ENCODE results near the gene NAV2. TPM values are rescaled to one million over a fixed set of nuclear protein-coding genes. Genes with fewer than 3 reads are reported as not detected.

NAV2 gene
- total RNA-seq, 1 experiment from 2014 or later: 22.7 TPM

DNA sequence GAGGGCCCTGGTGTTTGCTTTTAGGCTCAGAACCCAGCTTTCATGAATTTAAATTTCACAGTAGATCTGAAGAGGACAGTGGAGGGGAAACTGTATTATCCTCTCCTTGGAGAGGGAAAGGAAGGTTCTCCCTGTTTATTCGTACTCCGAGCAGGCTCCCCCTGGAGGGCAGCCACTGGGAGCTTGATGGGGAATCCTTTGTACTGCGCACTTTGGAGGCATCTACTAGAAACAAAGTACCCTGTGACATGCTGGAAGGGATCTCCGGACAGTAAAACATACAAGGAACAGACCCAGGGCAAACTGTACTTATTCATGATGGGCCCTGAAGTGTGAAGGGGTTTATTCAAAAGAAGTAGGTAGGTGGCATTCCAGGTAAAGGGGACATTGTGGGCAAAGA is 27.2 kb downstream of the NAV2 start:
- H3K27ac ChIP-seq (ENCODE audit: low read length): no peak overlapping the region
- no peak for ATAC-seq
- POLR2A ChIA-PET: interaction anchor here (0.6 kb wide), 1 partner anchor 15 kb away, joined by 3 read pairs; no protein-coding TSS in a partner anchor

DNA sequence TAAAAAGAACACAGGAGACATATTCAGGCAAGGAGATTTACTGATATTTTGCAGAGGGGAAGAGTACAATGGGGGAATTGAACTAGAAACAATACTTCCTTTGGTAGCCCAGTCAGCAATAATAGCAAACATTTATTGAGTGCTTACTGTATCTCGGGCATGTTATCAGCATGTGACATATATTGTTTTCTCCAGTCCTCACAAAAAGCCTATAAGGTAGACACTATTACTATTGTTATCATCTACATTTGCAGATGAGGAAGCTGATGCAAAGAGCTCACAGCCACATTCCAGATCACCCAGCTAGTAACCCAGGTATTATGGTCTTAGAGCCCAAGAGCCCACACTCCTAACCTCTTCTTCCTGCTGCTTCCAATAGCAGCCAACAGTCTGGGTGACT is 27.9 kb downstream of the NAV2 start:
- ATAC-seq: no peak
- in situ Hi-C loops (cut with HindIII; ENCODE audit: low pct_unique_long_range_greater_than_20kb, low sequenced_read_pairs): no loop called here
- POLR2A ChIA-PET: no interaction called here
- CTCF ChIA-PET: no interaction called here
- Histone ChIP-seq H3K4me1 (ENCODE audit: control insufficient read depth, insufficient read depth, low read length) (no peaks in the 10 kb centered on the region), H3K9me3 (ENCODE audit: control insufficient read depth, insufficient read depth, low read depth, low read length) (no peaks in the 10 kb centered on the region), H3K36me3 (ENCODE audit: control insufficient read depth, insufficient read depth, low read length) (no peaks in the 10 kb centered on the region), H3K27ac (ENCODE audit: low read length) (no peak overlapping the region), H3K27me3 (ENCODE audit: control insufficient read depth, insufficient read depth, low read length) (no peaks in the 10 kb centered on the region), H3K4me3 (ENCODE audit: low read depth in 2 of 2, low read length in 2 of 2) (no peak overlapping the region)
- no peak for TF ChIP-seq TCF7L2 (IDR thresholded peaks at IDR 0.05; ENCODE audit: low read depth, low read length)
- TF ChIP-seq SIN3A (IDR thresholded peaks at IDR 0.05; ENCODE audit: borderline replicate concordance, insufficient read depth, low read depth, low read length): no peak
- TF ChIP-seq POLR2AphosphoS5 (IDR thresholded peaks at IDR 0.05; ENCODE audit: low read depth, low read length): no peak
- no TSS peak for BruUV-seq (replicated peaks)
- no peak for DNase-seq (ENCODE audit: low read depth, low spot score)
- intact Hi-C loops (cut with micrococcal nuclease; ENCODE audit: unreplicated experiment): loop anchor here (5.0 kb wide), 1 partner anchor 162 kb away; no protein-coding TSS in a partner anchor

More for the DNA sequence above, 27.2 kb downstream of the NAV2 start:
- CTCF ChIA-PET: interaction anchor here (0.5 kb wide), 1 partner anchor 214 kb away, joined by 3 read pairs; no protein-coding TSS in a partner anchor
- H3K4me1 ChIP-seq (ENCODE audit: control insufficient read depth, insufficient read depth, low read length): no peaks in the 10 kb centered on the region
- no peaks in the 10 kb centered on the region for H3K27me3 ChIP-seq (ENCODE audit: control insufficient read depth, insufficient read depth, low read length)
- intact Hi-C loops (cut with micrococcal nuclease; ENCODE audit: unreplicated experiment): loop anchor here (5.0 kb wide), 1 partner anchor 162 kb away; no protein-coding TSS in a partner anchor
- BruUV-seq (replicated peaks): no TSS peak
- H3K36me3 ChIP-seq (ENCODE audit: control insufficient read depth, insufficient read depth, low read length): no peaks in the 10 kb centered on the region
- TF ChIP-seq, protein P1, sequence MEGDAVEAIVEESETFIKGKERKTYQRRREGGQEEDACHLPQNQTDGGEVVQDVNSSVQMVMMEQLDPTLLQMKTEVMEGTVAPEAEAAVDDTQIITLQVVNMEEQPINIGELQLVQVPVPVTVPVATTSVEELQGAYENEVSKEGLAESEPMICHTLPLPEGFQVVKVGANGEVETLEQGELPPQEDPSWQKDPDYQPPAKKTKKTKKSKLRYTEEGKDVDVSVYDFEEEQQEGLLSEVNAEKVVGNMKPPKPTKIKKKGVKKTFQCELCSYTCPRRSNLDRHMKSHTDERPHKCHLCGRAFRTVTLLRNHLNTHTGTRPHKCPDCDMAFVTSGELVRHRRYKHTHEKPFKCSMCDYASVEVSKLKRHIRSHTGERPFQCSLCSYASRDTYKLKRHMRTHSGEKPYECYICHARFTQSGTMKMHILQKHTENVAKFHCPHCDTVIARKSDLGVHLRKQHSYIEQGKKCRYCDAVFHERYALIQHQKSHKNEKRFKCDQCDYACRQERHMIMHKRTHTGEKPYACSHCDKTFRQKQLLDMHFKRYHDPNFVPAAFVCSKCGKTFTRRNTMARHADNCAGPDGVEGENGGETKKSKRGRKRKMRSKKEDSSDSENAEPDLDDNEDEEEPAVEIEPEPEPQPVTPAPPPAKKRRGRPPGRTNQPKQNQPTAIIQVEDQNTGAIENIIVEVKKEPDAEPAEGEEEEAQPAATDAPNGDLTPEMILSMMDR (IDR thresholded peaks at IDR 0.05): peak; percentile 67
- TF ChIP-seq POLR2AphosphoS5 (IDR thresholded peaks at IDR 0.05; ENCODE audit: low read depth, low read length) (no peak), REST (IDR thresholded peaks at IDR 0.05; ENCODE audit: insufficient read depth in 1 of 2, low read depth in 2 of 2, low read length in 1 of 2) (no peak), SIN3A (IDR thresholded peaks at IDR 0.05; ENCODE audit: borderline replicate concordance, insufficient read depth, low read depth, low read length) (no peak), TCF7L2 (IDR thresholded peaks at IDR 0.05; ENCODE audit: low read depth, low read length) (no peak)
- no peaks in the 10 kb centered on the region for H3K9me3 ChIP-seq (ENCODE audit: control insufficient read depth, insufficient read depth, low read depth, low read length)
- H3K4me3 ChIP-seq (ENCODE audit: low read depth in 2 of 2, low read length in 2 of 2): no peak overlapping the region
- in situ Hi-C loops (cut with HindIII; ENCODE audit: low pct_unique_long_range_greater_than_20kb, low sequenced_read_pairs): no loop called here
- no peak for DNase-seq (ENCODE audit: low read depth, low spot score)

DNA sequence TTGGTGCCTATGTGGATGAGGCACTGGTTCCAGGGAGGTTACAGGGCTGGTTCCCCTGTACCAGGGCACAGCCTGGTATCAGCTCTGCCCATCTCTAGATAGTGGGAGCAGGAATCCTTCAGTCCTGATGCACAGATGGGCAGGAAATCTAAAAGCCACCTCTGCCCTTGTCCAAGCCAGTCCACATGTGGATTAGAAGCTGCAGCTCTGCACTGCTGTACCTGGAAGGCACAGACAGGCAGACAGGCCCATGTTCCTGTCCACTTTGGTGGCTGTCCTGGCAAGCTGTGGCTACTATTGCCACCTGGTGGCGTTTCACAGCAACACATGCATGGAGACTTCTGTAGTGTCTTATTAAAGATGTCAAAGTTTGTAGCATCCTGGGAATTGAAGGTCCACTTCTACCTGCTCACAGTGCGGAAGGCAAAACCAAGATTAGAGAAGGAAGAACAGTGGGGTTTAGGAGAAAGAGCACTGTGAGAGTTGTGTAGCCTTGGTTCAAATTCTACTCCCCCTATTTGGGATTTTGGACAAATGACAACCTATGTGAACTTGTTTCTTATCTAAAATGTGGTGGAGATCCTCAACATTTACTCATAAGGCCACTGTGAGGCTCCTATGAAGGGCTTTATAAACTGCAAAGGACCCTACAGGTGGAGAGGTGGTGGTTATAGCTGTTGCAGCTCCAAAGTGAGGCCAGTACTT is 30.1 kb downstream of the NAV2 start:
- no TSS peak for BruUV-seq (replicated peaks)
- Histone ChIP-seq H3K27ac (ENCODE audit: low read length) (no peak overlapping the region), H3K36me3 (ENCODE audit: control insufficient read depth, insufficient read depth, low read length) (no peaks in the 10 kb centered on the region), H3K9me3 (ENCODE audit: control insufficient read depth, insufficient read depth, low read depth, low read length) (no peaks in the 10 kb centered on the region), H3K27me3 (ENCODE audit: control insufficient read depth, insufficient read depth, low read length) (no peaks in the 10 kb centered on the region), H3K4me1 (ENCODE audit: control insufficient read depth, insufficient read depth, low read length) (no peaks in the 10 kb centered on the region), H3K4me3 (ENCODE audit: low read depth in 2 of 2, low read length in 2 of 2) (no peak overlapping the region)
- CTCF ChIA-PET: interaction anchor here (0.8 to 2.0 kb wide), 4 partner anchors 27 to 179 kb away, joined by 3 to 13 read pairs (median 3); no protein-coding TSS in a partner anchor
- in situ Hi-C loops (cut with HindIII; ENCODE audit: low pct_unique_long_range_greater_than_20kb, low sequenced_read_pairs): no loop called here
- peak; percentile 93 for ATAC-seq
- no peak for TF ChIP-seq SIN3A (IDR thresholded peaks at IDR 0.05; ENCODE audit: borderline replicate concordance, insufficient read depth, low read depth, low read length)
- TF ChIP-seq, protein P1 (IDR thresholded peaks at IDR 0.05): peak; percentile 86
- POLR2A ChIA-PET: no interaction called here
- peak; percentile 46 for DNase-seq (ENCODE audit: low read depth, low spot score)
- intact Hi-C loops (cut with micrococcal nuclease; ENCODE audit: unreplicated experiment): loop anchor here (1.0 to 5.0 kb wide), 2 partner anchors 160 to 178 kb away; no protein-coding TSS in a partner anchor
